HEK293 (cell line): Measurements from ENCODE around the gene DISC1.
A peak's percentile ranks its signal among the peaks of the same experiment; 100 is the strongest.

Source experiments
- CTCF ChIA-PET: fragments of 350-600 bp; formaldehyde crosslinking; extraction: SDS; loops from one replicate; lab custom pipeline; 2021; ENCODE audit warnings: antibody characterized with exemption; lab: Yijun Ruan, JAX
- POLR2A ChIA-PET: fragments of 300-600 bp; formaldehyde crosslinking; extraction: SDS; loops from one replicate; lab custom pipeline; 2020; ENCODE audit warnings: antibody characterized with exemption, inconsistent platforms; lab: Yijun Ruan, JAX
- H3K27ac ChIP-seq: fragments of 200-500 bp; sonication (Bioruptor generic); 2 replicates; pipeline ENCODE4 v1.5.1; 2014; ENCODE audit warnings: low read depth, low read length, control low read depth, inconsistent platforms; ENCODE audit errors: extremely low read depth
- H3K36me3 ChIP-seq, 2 experiments: fragments of 200-500 bp in 1 of 2; sonication (Bioruptor generic) in 1 of 2; 1 replicate in 1 of 2; 2 replicates in 1 of 2; pipeline ENCODE4 v1.5.1; 2014 to 2017; ENCODE audit warnings: inconsistent platforms in 2 of 2, low read length in 2 of 2; ENCODE audit not compliant: control insufficient read depth in 2 of 2, insufficient read depth in 1 of 2
- H3K4me1 ChIP-seq: fragments of 200-500 bp; sonication (Bioruptor generic); 2 replicates; pipeline ENCODE4 v1.5.1; 2014; ENCODE audit warnings: mild to moderate bottlenecking, low read length, inconsistent platforms; ENCODE audit not compliant: control insufficient read depth, insufficient read depth
- H3K4me3 ChIP-seq: 2 replicates; pipeline ENCODE4 v1.5.1; 2011; ENCODE audit warnings: low read depth, mild to moderate bottlenecking, control low read depth, low read length, moderate library complexity
- H3K9me3 ChIP-seq: fragments of 200-500 bp; sonication (Bioruptor generic); 2 replicates; pipeline ENCODE4 v1.5.1; 2014; ENCODE audit warnings: low read depth, low read length, inconsistent platforms; ENCODE audit not compliant: control insufficient read depth, insufficient read depth
- BCL6B ChIP-seq: fragments of 450-650 bp; formaldehyde crosslinking; IDR thresholded peaks from 2 replicates; pipeline ENCODE4 v1.5.1; 2017; ENCODE audit warnings: missing biosample characterization, missing genetic modification characterization
- CTCF ChIP-seq: fragments of 450-650 bp; formaldehyde crosslinking; IDR thresholded peaks from 2 replicates; pipeline ENCODE4 v1.5.1; 2016; ENCODE audit warnings: missing biosample characterization, missing genetic modification characterization
- HOXC10 ChIP-seq: sonication (generic); formaldehyde crosslinking; IDR thresholded peaks from 2 replicates; pipeline ENCODE4 v1.8.1; 2023; ENCODE audit warnings: mild to moderate bottlenecking, missing genetic modification reagents
- KLF1 ChIP-seq: fragments of 450-650 bp; formaldehyde crosslinking; IDR thresholded peaks from 2 replicates; pipeline ENCODE4 v1.5.1; 2016; ENCODE audit warnings: missing biosample characterization, missing genetic modification characterization
- KLF7 ChIP-seq: fragments of 450-650 bp; formaldehyde crosslinking; IDR thresholded peaks from 2 replicates; pipeline ENCODE4 v1.5.1; 2016; ENCODE audit warnings: missing biosample characterization, missing genetic modification characterization, borderline replicate concordance
- MZF1 ChIP-seq: fragments of 450-650 bp; formaldehyde crosslinking; IDR thresholded peaks from 2 replicates; pipeline ENCODE4 v1.5.1; 2017; ENCODE audit warnings: missing biosample characterization, missing genetic modification characterization, borderline replicate concordance
- ZBTB1 ChIP-seq: fragments of 450-650 bp; formaldehyde crosslinking; IDR thresholded peaks from 2 replicates; pipeline ENCODE4 v1.5.1; 2016; ENCODE audit warnings: missing biosample characterization, missing genetic modification characterization
- ZFP69B ChIP-seq: fragments of 450-650 bp; formaldehyde crosslinking; IDR thresholded peaks from 2 replicates; pipeline ENCODE4 v1.5.1; 2016; ENCODE audit warnings: missing biosample characterization, missing genetic modification characterization
- ZNF114 ChIP-seq: fragments of 450-650 bp; formaldehyde crosslinking; IDR thresholded peaks from 2 replicates; pipeline ENCODE4 v1.5.0; 2017; ENCODE audit warnings: missing biosample characterization, missing genetic modification characterization
- ZNF138 ChIP-seq: fragments of 450-650 bp; formaldehyde crosslinking; IDR thresholded peaks from 2 replicates; pipeline ENCODE4 v1.5.1; 2016; ENCODE audit warnings: missing biosample characterization, missing genetic modification characterization, borderline replicate concordance
- ZNF155 ChIP-seq: fragments of 450-650 bp; formaldehyde crosslinking; IDR thresholded peaks from 2 replicates; pipeline ENCODE4 v1.5.1; 2016; ENCODE audit warnings: missing biosample characterization, missing genetic modification characterization
- ZNF169 ChIP-seq: fragments of 450-650 bp; formaldehyde crosslinking; IDR thresholded peaks from 2 replicates; pipeline ENCODE4 v1.5.1; 2016; ENCODE audit warnings: missing biosample characterization, missing genetic modification characterization
- ZNF23 ChIP-seq: fragments of 450-650 bp; formaldehyde crosslinking; IDR thresholded peaks from 2 replicates; pipeline ENCODE4 v1.5.1; 2016; ENCODE audit warnings: missing biosample characterization, missing genetic modification characterization, borderline replicate concordance
- ZNF274 ChIP-seq, 2 experiments: fragments of 200-500 bp in 1 of 2; fragments of 450-650 bp in 1 of 2; sonication (Bioruptor generic) in 1 of 2; formaldehyde crosslinking in 1 of 2; IDR thresholded peaks; 2 replicates each; pipeline versions ENCODE4 v1.5.1 to v1.6.1; 2014 to 2016; ENCODE audit warnings: borderline replicate concordance in 1 of 2, inconsistent platforms in 1 of 2, low read length in 1 of 2, missing biosample characterization in 1 of 2, missing genetic modification characterization in 1 of 2
- ZNF37A ChIP-seq: fragments of 450-650 bp; IDR thresholded peaks from 2 replicates; pipeline ENCODE4 v1.5.1; 2018; ENCODE audit warnings: missing biosample characterization, missing genetic modification characterization
- ZNF433 ChIP-seq: fragments of 450-650 bp; formaldehyde crosslinking; IDR thresholded peaks from 2 replicates; pipeline ENCODE4 v1.5.1; 2016; ENCODE audit warnings: missing biosample characterization, missing genetic modification characterization, low read depth
- ZNF501 ChIP-seq: fragments of 450-650 bp; formaldehyde crosslinking; IDR thresholded peaks from 2 replicates; pipeline ENCODE4 v1.5.1; 2016; ENCODE audit warnings: missing biosample characterization, missing genetic modification characterization
- ZNF510 ChIP-seq: fragments of 450-650 bp; formaldehyde crosslinking; IDR thresholded peaks from 2 replicates; pipeline ENCODE4 v1.5.1; 2018; ENCODE audit warnings: mild to moderate bottlenecking, missing genetic modification characterization, missing biosample characterization; ENCODE audit not compliant: insufficient replicate concordance
- ZNF514 ChIP-seq: fragments of 450-650 bp; formaldehyde crosslinking; IDR thresholded peaks from 2 replicates; pipeline ENCODE4 v1.5.1; 2016; ENCODE audit warnings: missing biosample characterization, missing genetic modification characterization
- ZNF585B ChIP-seq: fragments of 450-650 bp; formaldehyde crosslinking; IDR thresholded peaks from 2 replicates; pipeline ENCODE4 v1.5.1; 2016; ENCODE audit warnings: missing biosample characterization, missing genetic modification characterization
- ZNF629 ChIP-seq: fragments of 450-650 bp; formaldehyde crosslinking; IDR thresholded peaks from 2 replicates; pipeline ENCODE4 v1.5.1; 2017; ENCODE audit warnings: missing biosample characterization, missing genetic modification characterization
- ZNF701 ChIP-seq: fragments of 450-650 bp; formaldehyde crosslinking; IDR thresholded peaks from 2 replicates; pipeline ENCODE4 v1.5.1; 2016; ENCODE audit warnings: missing biosample characterization, missing genetic modification characterization
- ZNF76 ChIP-seq: fragments of 450-650 bp; formaldehyde crosslinking; IDR thresholded peaks from 2 replicates; pipeline ENCODE4; 2016; ENCODE audit warnings: low read depth, missing biosample characterization, missing genetic modification characterization, borderline replicate concordance
- ZNF830 ChIP-seq: fragments of 450-650 bp; IDR thresholded peaks from 2 replicates; pipeline ENCODE4 v1.5.0; 2018; ENCODE audit warnings: missing biosample characterization, missing genetic modification characterization, low read depth, mild to moderate bottlenecking, moderate library complexity
- ZXDB ChIP-seq: fragments of 450-650 bp; formaldehyde crosslinking; IDR thresholded peaks from 2 replicates; pipeline ENCODE4 v1.5.1; 2016; ENCODE audit warnings: missing biosample characterization, missing genetic modification characterization

DISC1 gene

GRCh38 chr1:231724041-231724440 is 97.5 kb downstream of the DISC1 start:
- ChIA-PET CTCF (interaction anchor here (0.7 to 3.2 kb wide), 11 partner anchors 8 to 255 kb away, joined by 3 to 30 read pairs (median 5); no protein-coding TSS in a partner anchor), POLR2A (no interaction called here)
- H3K9me3 ChIP-seq: no peaks in the 10 kb centered on the region
- H3K4me3 ChIP-seq: no peak overlapping the region
- H3K27ac ChIP-seq: no peak overlapping the region
- H3K4me1 ChIP-seq: no peaks in the 10 kb centered on the region
- TF ChIP-seq ZNF155 (tag by site-specific recombination) (no peak), ZNF169 (tag by site-specific recombination) (no peak), ZNF274 (IDR thresholded peaks at IDR 0.05; ENCODE audit: low read length) (no peak), ZNF274 (tag by site-specific recombination; IDR thresholded peaks at IDR 0.05; ENCODE audit: borderline replicate concordance) (no peak), ZNF701 (tag by site-specific recombination) (no peak)
- H3K36me3 ChIP-seq: no peaks in the 10 kb centered on the region

- TF ChIP-seq CTCF (tag by site-specific recombination) (peak; percentile 31; the same call in 1 of the 2 replicates), HOXC10 (no peak)
- POLR2A ChIA-PET: no interaction called here
- no peak overlapping the region for H3K4me3 ChIP-seq
- CTCF ChIA-PET: interaction anchor here (0.5 to 3.2 kb wide), 27 partner anchors 9 to 1070 kb away, joined by 3 to 30 read pairs (median 3); no protein-coding TSS in a partner anchor
- no peaks in the 10 kb centered on the region for H3K4me1 ChIP-seq
- no peaks in the 10 kb centered on the region for H3K36me3 ChIP-seq
- no peak overlapping the region for H3K27ac ChIP-seq
- H3K9me3 ChIP-seq: no peaks in the 10 kb centered on the region
These were observed 98.5 kb downstream of the DISC1 start for GRCh38 chr1:231724876-231725647.

GRCh38 chr1:231727171-231727570 is 100.6 kb downstream of the DISC1 start:
- Histone ChIP-seq H3K4me3 (no peak overlapping the region), H3K4me1 (no peaks in the 10 kb centered on the region), H3K36me3 (no peaks in the 10 kb centered on the region), H3K27ac (no peak overlapping the region), H3K9me3 (no peaks in the 10 kb centered on the region)
- CTCF ChIA-PET: interaction anchor here (0.7 to 3.2 kb wide), 6 partner anchors 9 to 1512 kb away, joined by 3 to 30 read pairs (median 14); no protein-coding TSS in a partner anchor
- no peak for TF ChIP-seq ZNF585B (tag by site-specific recombination)
- no peak for TF ChIP-seq ZNF514 (tag by site-specific recombination)
- TF ChIP-seq ZNF510 (tag by site-specific recombination): no peak
- TF ChIP-seq ZXDB (tag by site-specific recombination): no peak
- TF ChIP-seq ZBTB1 (tag by site-specific recombination): no peak
- TF ChIP-seq ZNF501 (tag by site-specific recombination): no peak
- TF ChIP-seq ZNF830 (tag by site-specific recombination): no peak
- TF ChIP-seq ZNF114 (tag by site-specific recombination): no peak
- no peak for TF ChIP-seq ZNF37A (tag by site-specific recombination)
- TF ChIP-seq ZNF629: no peak
- TF ChIP-seq ZFP69B (tag by site-specific recombination): no peak
- TF ChIP-seq ZNF23 (tag by site-specific recombination): no peak
- TF ChIP-seq MZF1 (tag by site-specific recombination): no peak
- no peak for TF ChIP-seq BCL6B
- no peak for TF ChIP-seq KLF1
- no peak for TF ChIP-seq KLF7 (tag by site-specific recombination)
- TF ChIP-seq ZNF76: no peak
- no peak for TF ChIP-seq ZNF138
- TF ChIP-seq ZNF433 (tag by site-specific recombination): no peak
- POLR2A ChIA-PET: interaction anchor here (0.6 kb wide), 1 partner anchor 23 kb away, joined by 8 read pairs; no protein-coding TSS in a partner anchor
